Spleen (tissue), 11 donors: ENCODE data around the gene HMGB2. TPM values are rescaled to one million over a fixed set of nuclear protein-coding genes. Genes with fewer than 3 reads are reported as not detected.

ENCODE experiments used
- DNase-seq: peaks from one replicate; pipeline ENCODE4 v3.0.0-alpha.2; 2020
- H3K27ac ChIP-seq, 8 donors: fragments of 200-600 bp; sonication (generic) in 7 of 8; 1 replicate in 4 of 8; 2 replicates in 4 of 8; pipeline versions ENCODE4 v1.5.0 to v1.8.0; 2016 to 2021; ENCODE audit warnings: inconsistent platforms in 4 of 8, mild to moderate bottlenecking in 4 of 8, moderate library complexity in 1 of 8
- H3K27me3 ChIP-seq, 7 donors: fragments of 200-600 bp; sonication (generic) in 6 of 7; replicated peaks in 1 of 7; 1 replicate in 4 of 7; 2 replicates in 3 of 7; pipeline versions ENCODE4 v1.5.0 to v1.8.0; 2016 to 2021; ENCODE audit warnings: inconsistent platforms in 3 of 7, mild to moderate bottlenecking in 1 of 7
- H3K36me3 ChIP-seq, 6 donors: fragments of 200-600 bp; sonication (generic) in 5 of 6; 1 replicate in 4 of 6; 2 replicates in 2 of 6; pipeline versions ENCODE4 v1.5.0 to v1.8.0; 2016 to 2021; ENCODE audit warnings: inconsistent platforms in 2 of 6
- H3K4me1 ChIP-seq, 6 donors: fragments of 200-600 bp; sonication (generic) in 5 of 6; 1 replicate in 3 of 6; 2 replicates in 3 of 6; pipeline versions ENCODE4 v1.5.0 to v1.8.0; 2016 to 2021; ENCODE audit warnings: inconsistent platforms in 3 of 6
- H3K4me3 ChIP-seq, 8 donors: fragments of 200-600 bp; sonication (generic) in 7 of 8; 1 replicate in 4 of 8; 2 replicates in 4 of 8; pipeline versions ENCODE4 v1.5.0 to v1.8.0; 2016 to 2021; ENCODE audit warnings: inconsistent platforms in 4 of 8, mild to moderate bottlenecking in 4 of 8, moderate library complexity in 2 of 8
- H3K9me3 ChIP-seq, 8 donors: fragments of 200-600 bp; sonication (generic) in 7 of 8; 1 replicate in 4 of 8; 2 replicates in 4 of 8; pipeline versions ENCODE4 v1.5.0 to v1.8.0; 2016 to 2021; ENCODE audit warnings: inconsistent platforms in 4 of 8
- CTCF ChIP-seq, 11 experiments: fragments of 200-600 bp in 7 of 11; fragments of 450-650 bp in 4 of 11; sonication (generic) in 4 of 11; IDR thresholded peaks in 8 of 11; conservative IDR thresholded peaks in 3 of 11; 1 replicate in 7 of 11; 2 replicates in 4 of 11; pipeline versions ENCODE4 v1.4.0 to v1.8.0; 2016 to 2021; ENCODE audit warnings: antibody characterized with exemption in 11 of 11, inconsistent platforms in 4 of 11, mild to moderate bottlenecking in 1 of 11
- POLR2A ChIP-seq, 3 donors: fragments of 450-650 bp; IDR thresholded peaks; one replicate each; pipeline ENCODE4 v1.5.1; 2017; ENCODE audit warnings: antibody characterized with exemption in 3 of 3, mild to moderate bottlenecking in 1 of 3
- POLR2AphosphoS5 ChIP-seq, 3 donors: sonication (generic); formaldehyde crosslinking; IDR thresholded peaks; one replicate each; pipeline ENCODE4 v1.5.1; 2017; ENCODE audit warnings: antibody characterized with exemption in 3 of 3
- WGBS, 5 donors: extraction: QIAGEN DNeasy Blood & Tissue Kit in 3 of 5; methylation state at CpG; one replicate each; pipeline versions ENCODE4 v1.1.5 to v1.1.7; 2013 to 2018; 5-methylcytosine and 5-hydroxymethylcytosine counted together
- intact Hi-C: fragments of 100-400 bp; cut with DNase I; formaldehyde crosslinking; loops from one replicate; pipeline ENCODE4 v1.15.0; 2023; ENCODE audit warnings: low total_unique reads
- polyA plus RNA-seq, 3 donors: library from polyadenylated mRNA; stranded (reverse); fragments of 200-250 nt; gene quantifications; one replicate each; pipeline ENCODE4 v1.2.1, GENCODE V29; 2013
- total RNA-seq, 7 donors: library from RNA; depleted of rRNA in 3 of 7; stranded (reverse); fragments of >200 nt in 3 of 7; fragmentation: NEBNext Ultra II Directional in 4 of 7; extraction: Animal tissue kit (Norgen Biotek cat#: 25700) in 4 of 7; gene quantifications; one replicate each; pipeline versions ENCODE4 v1.1.0 to v1.2.1, GENCODE V29; 2016 to 2021
- donor health status: healthy with polysubstance abuse.
- donor health status: DM: no; HTN: no; CAD: no; lungs with moderate emphysema.
- donor health status: DM: no; HTN: no; CAD: no.
- donor health status: Bipolar disorder and iron deficiency.
- donor health status: healthy.
- donor health status: DM: no; HTN: no; CAD: no.
- donor health status: DM: yes; HTN: yes; CAD: no.

HMGB2 gene
- total and polyA plus RNA-seq, 10 donors: 78.2 to 421 (median 128) TPM

- Histone ChIP-seq H3K27ac (no peak overlapping the region), H3K4me3 (no peak overlapping the region), H3K4me1 (no peaks in the 10 kb centered on the region), H3K9me3 (no peaks in the 10 kb centered on the region), H3K36me3 (no peaks in the 10 kb centered on the region), H3K27me3 (no peaks in the 10 kb centered on the region)
- 76 to 92% (median 84%) methylated on average over 3 of the region's 3 CpGs for WGBS, 5 donors
- no peak for DNase-seq
- intact Hi-C loops: no loop called here
- TF ChIP-seq POLR2AphosphoS5 (IDR thresholded peaks at IDR 0.05) (no peak), CTCF (IDR thresholded peaks at IDR 0.05 in 8 of 11, conservative IDR thresholded peaks at IDR 0.05 in 3 of 11) (no peak), POLR2A (IDR thresholded peaks at IDR 0.05) (no peak)
These were observed 9.8 kb upstream of the HMGB2 start for GRCh38 chr4:173343832-173344397.

- DNase-seq: no peak
- intact Hi-C loops: no loop called here
- peaks cover 7 to 25% (median 18%) of the 10 kb centered on the region in 6 donors for H3K4me1 ChIP-seq
- peaks cover 0 to 4% (median 0%) of the 10 kb centered on the region in 6 donors for H3K36me3 ChIP-seq
- TF ChIP-seq CTCF (IDR thresholded peaks at IDR 0.05 in 8 of 11, conservative IDR thresholded peaks at IDR 0.05 in 3 of 11) (no peak), POLR2AphosphoS5 (IDR thresholded peaks at IDR 0.05) (no peak)
- H3K27ac ChIP-seq: no peak overlapping the region
- no peak overlapping the region for H3K4me3 ChIP-seq
- no peaks in the 10 kb centered on the region for H3K27me3 ChIP-seq
- WGBS, 5 donors: 91 to 100% (median 97%) methylated on average over 2 of the region's 2 CpGs
- H3K9me3 ChIP-seq: no peaks in the 10 kb centered on the region
These were observed 3.3 kb upstream of the HMGB2 start for GRCh38 chr4:173337463-173337862.

GRCh38 chr4:173334891-173335752 is 964 bp upstream of the HMGB2 start:
- intact Hi-C loops: loop anchor here (5.0 kb wide), 1 partner anchor 37 kb away; the partner anchor contains the start of gene SAP30
- H3K4me1 ChIP-seq: peaks cover 16 to 48% (median 38%) of the 10 kb centered on the region in 6 donors
- peak; percentile 90 for DNase-seq
- WGBS, 5 donors: 2 to 3% (median 2%) methylated on average over 36 to 52 of the region's 52 CpGs
- no peak for TF ChIP-seq POLR2A (IDR thresholded peaks at IDR 0.05)
- TF ChIP-seq CTCF (IDR thresholded peaks at IDR 0.05 in 8 of 11, conservative IDR thresholded peaks at IDR 0.05 in 3 of 11): no peak
- peak in 2 of 3 donors; percentile 54 to 73 for TF ChIP-seq POLR2AphosphoS5 (IDR thresholded peaks at IDR 0.05)
- peak overlapping the region; percentile 39 to 100 (median 99) for H3K27ac ChIP-seq
- H3K9me3 ChIP-seq: no peaks in the 10 kb centered on the region
- no peaks in the 10 kb centered on the region for H3K27me3 ChIP-seq
- H3K36me3 ChIP-seq: peaks cover 0 to 26% (median 9%) of the 10 kb centered on the region in 6 donors
- peak overlapping the region; percentile 74 to 99 (median 92) for H3K4me3 ChIP-seq

- Histone ChIP-seq H3K4me1 (peaks cover 16 to 52% (median 40%) of the 10 kb centered on the region in 6 donors), H3K27ac (peak overlapping the region; percentile 96 to 100 (median 99)), H3K36me3 (peaks cover 0 to 41% (median 18%) of the 10 kb centered on the region in 6 donors), H3K27me3 (no peaks in the 10 kb centered on the region), H3K4me3 (peak overlapping the region; percentile 74 to 99 (median 92)), H3K9me3 (no peaks in the 10 kb centered on the region)
- 0 to 2% (median 1%) methylated on average over 9 to 51 of the region's 53 CpGs for WGBS, 5 donors
- peak; percentile 94 for DNase-seq
- intact Hi-C loops: loop anchor here (5.0 kb wide), 1 partner anchor 39 kb away; the partner anchor contains the start of gene SAP30
- TF ChIP-seq CTCF (IDR thresholded peaks at IDR 0.05 in 8 of 11, conservative IDR thresholded peaks at IDR 0.05 in 3 of 11): no peak
- TF ChIP-seq POLR2AphosphoS5 (IDR thresholded peaks at IDR 0.05): no peak
- TF ChIP-seq POLR2A (IDR thresholded peaks at IDR 0.05): no peak
These were observed 487 bp downstream of the HMGB2 start for GRCh38 chr4:173333658-173334084.
